ENCODE results near the gene DYNLT2.

The DYNLT2 gene, protein sequence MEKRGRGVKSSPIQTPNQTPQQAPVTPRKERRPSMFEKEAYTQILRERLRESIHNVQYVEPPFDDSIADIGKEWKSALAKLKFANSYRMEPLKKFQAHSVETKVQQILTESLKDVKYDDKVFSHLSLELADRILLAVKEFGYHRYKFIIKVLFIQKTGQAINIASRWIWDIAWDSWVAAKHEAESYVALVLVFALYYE

DNA sequence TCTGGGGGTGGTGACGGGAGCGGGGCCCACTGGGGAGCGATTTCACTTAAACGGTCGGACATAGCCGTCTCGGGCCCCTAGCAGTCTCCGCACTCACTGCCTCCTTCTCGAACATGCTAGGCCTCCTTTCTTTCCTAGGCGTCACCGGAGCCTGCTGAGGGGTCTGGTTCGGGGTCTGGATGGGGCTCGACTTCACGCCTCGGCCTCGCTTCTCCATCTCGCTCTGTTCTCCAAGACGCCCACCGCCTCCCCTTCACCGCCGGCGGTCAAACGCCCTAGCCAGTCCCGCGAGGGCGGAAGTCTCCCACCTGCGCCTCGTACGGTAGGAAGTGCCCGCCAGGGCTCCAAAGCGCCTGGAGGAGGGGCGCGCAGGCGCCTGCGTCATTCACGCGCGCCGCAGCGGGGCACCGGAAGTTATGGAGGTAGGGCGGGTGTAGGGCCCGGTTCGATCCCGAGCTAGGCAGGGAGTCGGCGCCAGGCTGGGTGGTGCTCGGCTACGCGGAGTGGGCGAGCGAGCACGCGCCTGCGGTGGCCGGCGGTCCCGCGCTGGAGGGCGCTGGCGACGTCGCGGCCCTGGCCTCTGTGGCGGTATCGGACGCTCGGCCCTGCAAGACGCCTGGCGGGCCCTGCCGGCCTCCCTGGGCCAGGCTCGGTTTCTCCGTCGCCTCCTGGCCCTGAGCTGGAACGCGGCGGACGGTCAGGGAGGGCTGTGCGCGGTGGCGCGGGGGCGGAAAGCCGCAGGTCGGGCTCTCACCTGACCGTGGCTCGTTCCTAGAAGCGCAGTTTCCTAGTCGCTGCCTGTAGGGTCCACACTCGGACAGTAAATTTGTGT is at the start of gene DYNLT2, which contains the start of gene ERMARD:
TSS of gene DYNLT2 (minus strand) at position 331 of the 832 bp plus-strand sequence. CDS start at position 217, 114 bp downstream.
TSS of gene ERMARD (plus strand) at position 381 of the 832 bp plus-strand sequence. CDS start at position 417, 36 bp downstream.
- peak; percentile 88 for DNase-seq

DNA sequence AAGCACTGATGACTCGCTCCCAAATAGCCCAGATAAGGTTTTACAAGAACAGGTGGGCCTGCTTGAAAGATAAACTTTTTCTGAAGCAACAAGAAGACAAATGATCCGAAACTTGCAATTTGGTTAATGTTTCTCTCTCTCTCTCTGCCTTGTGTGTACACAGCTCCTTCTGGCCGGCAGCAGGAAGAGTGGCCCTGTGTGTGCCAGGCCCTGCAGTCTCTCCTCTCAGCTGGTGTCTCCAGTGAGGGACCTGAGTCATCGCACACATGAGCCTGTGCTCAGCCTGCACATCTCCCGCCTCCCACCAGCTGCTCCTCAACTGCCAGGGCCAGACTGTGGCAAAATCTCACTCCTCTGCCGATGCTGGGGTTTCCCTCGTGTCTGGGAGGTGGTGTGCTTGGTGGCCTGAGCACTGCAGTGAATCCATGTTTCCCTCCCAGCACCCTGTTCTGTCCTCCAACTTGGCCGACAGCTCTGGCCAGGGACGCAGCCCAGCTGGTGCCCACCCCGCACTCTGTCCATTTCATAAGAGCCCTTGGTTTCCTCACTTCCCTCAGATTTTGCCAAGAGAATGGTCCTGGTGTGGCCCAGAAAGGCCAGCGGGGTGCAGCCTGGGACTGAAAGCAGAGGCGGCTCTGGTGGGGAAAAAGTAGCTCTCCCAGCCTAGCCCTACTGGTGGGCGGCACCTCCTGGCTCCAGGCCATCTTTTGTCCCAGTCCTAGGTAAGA is 49.5 kb upstream of the DYNLT2 start:
- DNase-seq: no peak

DNA sequence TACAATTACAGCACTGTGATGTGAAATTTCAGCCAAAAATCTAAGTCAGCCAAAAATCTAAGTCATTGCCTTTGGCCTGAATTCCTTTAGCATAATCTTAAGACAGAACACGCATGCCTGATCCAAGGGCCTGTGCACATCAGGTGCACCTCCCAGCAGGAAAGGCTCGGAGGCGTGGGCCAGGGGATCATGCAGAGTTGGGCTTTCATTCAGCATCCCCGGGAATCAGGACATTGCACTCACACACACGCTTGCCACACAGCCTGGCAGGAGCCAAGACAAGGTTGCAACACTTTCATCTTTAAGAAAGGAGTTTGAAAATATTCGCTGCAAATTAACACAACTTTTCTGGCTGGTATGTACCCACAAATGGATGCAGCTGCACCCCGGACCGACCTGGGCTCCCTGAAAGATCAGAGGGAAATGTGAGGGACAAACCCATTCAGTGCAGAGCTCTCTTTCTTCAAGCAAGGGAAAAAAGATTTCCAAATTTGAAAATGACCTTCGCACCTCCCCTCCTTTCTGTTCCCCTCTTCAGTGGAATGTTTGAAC is 48.8 kb upstream of the DYNLT2 start:
- no peak for DNase-seq

DNA sequence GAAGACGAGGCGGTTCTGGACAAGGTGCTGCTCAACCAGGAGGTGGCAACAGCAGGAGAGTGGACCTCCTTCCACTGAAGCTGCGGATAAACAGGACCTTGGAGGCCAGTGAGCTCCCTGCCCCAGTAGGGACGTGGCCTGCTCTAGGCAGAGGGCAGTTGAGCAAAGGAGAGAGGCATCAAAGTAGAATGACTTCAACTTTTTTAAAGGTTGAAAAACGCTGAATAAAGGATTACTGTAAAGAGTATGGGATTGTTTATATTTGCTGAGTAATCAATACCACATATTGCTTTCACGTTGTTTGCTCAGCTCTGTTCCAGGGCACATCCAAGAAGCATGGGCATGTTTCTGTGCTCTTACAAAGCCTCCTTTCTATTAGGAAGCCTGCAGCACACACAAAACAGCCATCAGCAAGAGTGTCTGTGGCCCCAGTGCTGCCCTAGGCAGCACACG is 48.1 kb upstream of the DYNLT2 start:
- no peak for DNase-seq

DNA sequence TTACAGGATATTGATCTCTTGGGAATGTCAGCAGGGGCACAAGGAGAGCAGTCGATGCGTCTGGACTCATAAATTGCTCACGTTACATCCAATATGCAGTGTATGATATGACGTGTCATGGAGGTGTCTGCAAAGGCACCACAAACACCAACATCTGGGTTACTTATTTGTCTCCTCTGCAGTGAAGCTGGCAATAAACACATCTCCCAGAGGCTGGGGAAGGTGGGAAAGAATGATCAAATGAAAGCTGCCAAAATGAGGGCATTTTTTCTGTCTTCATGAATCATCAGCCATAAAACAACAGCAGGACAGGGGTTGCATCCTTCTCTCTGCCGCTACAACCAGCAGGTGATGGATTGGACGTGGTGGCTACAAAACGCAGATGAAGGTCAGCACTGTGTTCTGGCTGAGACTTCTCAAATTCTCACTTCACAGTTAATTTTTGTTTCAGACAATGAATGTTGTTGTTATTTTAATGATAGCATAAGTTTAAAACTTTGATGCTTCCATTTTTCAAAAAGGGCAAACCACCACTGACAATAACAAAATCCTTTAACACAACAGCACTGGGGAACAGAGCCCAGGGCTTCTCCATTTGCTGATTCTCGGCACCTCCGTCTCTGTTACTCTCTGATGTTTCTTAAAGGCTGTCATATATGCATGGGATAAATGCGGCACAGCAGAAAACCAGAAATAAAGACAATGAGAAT is 47.5 kb upstream of the DYNLT2 start:
- no peak for DNase-seq

DNA sequence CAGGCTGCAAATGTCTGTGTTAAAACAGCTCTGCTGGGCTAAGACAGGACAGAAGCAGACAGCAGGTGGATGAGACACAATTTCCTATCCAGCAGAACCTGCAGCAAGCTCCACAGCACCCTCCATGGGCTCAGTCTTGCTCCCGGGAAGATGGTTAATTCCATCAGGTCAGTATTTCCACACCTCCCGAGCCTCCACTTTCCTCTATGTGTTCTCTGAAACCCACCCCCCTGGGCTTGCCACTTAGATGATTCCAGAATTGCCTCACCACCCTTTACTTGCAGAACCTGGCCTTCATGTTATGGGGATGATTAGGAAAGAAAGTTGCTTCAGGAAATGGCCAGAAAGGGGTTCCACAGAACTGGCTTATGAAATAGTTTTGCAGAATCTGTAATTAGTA is 43.8 kb upstream of the DYNLT2 start:
- no peak for DNase-seq

DNA sequence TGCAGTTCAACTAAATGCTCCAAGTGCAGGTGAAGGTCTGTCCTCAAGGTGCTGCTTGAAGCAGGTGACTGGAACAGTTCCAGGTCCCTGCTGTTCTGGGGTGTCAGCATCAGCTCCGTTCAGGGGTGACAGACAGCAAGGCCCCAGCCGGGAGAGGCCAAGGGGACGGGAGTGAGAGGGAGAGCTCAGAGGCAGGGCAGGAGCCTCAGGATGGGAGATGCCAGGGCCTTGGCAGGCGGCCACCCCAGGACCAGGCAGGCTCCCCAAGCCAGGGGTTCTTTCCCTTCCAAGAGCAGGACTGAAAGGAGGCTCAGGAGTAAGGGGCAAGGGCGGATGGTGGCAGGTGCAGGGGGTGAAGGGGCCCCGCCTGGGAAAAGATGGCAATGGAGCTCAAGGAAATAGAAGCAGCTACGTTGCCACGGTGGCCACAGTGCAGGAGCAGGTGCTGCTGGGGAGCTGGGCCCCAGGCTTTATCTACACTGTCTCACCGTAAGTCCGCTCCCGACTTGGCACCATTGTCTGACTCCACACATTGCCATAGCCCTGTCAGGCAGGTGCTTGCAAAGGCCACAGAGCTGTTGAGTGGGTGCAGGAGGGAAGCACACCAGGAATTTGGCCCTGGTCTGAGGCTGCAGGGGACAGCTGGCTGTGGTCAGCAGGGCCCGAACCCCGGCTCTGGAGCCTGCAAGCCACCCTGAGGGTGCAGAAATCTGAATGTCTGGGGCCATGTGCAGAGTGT is 43.1 kb upstream of the DYNLT2 start:
- no peak for DNase-seq

DNA sequence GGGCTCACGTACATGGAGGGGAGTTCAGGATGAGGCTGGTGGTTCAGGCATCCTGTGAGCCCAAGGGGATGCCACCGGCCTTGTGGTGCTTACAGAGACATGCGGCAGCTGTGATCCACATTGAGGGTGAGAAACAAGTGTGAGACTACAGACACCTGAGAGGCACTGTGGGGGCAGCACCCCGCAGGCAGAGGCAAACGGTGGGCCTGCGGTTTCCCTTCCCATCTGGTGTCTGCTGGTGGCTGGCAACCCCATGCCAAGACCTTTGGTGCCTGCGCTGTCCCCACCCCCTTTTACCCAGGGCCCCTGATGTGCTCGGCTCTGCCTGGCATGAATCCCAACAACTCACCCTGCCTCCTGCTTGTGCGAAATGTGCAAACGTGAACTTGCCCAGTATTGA is 42.0 kb upstream of the DYNLT2 start:
- DNase-seq: no peak

DNA sequence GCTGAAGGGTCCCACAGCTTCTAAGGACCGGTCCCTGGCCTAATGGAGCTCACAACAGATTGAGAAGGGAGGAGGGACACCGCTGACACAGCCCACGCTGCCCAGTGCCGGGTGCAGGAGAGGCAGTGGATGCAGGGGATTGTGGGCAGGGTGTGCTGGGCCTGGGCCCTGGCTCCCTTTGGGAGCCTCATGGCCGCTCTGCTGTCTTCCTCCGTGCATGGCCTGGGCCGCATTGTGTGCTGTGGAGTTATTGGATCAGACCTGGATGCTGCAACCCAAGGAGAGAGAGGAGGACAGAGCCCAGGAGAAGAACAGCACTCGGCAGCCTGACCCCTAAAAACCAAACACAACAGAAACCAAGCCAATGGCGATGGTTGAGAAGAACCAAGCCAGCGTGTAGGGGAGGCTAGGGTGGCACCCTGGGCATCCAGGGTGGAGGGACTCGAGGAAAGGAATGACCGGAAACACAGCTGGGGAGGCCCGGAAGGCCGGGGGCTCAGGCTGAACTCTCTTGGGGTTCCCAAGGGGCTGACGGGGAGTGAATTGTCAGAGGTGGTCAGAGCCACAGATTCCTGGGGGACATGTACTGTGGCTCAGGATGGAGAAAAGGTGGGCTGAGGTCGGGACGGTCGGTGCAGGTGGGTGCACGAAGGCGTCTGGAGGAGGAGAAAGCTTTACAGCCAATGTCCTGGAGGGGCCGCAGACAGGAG is 41.1 kb upstream of the DYNLT2 start:
- DNase-seq: no peak

DNA sequence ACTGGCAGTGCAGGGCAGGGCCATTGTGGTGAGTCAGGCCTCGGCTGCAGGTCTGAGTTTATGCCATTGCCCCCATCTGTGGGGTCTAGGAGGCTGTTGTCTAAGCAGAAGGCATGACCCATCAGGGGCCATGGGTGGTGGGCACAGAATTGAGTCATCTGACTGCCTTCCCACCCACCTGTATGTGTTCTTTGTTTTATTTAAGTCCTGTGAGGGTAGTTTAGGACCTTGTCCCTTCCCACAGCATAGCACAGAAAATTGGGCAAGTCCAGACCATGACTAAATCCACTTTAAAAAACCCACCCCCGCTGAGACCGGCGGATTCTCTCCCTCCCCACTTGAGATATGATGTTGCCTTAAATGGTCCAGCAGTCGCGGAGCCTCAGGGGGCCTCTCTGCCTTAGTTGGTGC is 40.4 kb upstream of the DYNLT2 start:
- DNase-seq: no peak

DNA sequence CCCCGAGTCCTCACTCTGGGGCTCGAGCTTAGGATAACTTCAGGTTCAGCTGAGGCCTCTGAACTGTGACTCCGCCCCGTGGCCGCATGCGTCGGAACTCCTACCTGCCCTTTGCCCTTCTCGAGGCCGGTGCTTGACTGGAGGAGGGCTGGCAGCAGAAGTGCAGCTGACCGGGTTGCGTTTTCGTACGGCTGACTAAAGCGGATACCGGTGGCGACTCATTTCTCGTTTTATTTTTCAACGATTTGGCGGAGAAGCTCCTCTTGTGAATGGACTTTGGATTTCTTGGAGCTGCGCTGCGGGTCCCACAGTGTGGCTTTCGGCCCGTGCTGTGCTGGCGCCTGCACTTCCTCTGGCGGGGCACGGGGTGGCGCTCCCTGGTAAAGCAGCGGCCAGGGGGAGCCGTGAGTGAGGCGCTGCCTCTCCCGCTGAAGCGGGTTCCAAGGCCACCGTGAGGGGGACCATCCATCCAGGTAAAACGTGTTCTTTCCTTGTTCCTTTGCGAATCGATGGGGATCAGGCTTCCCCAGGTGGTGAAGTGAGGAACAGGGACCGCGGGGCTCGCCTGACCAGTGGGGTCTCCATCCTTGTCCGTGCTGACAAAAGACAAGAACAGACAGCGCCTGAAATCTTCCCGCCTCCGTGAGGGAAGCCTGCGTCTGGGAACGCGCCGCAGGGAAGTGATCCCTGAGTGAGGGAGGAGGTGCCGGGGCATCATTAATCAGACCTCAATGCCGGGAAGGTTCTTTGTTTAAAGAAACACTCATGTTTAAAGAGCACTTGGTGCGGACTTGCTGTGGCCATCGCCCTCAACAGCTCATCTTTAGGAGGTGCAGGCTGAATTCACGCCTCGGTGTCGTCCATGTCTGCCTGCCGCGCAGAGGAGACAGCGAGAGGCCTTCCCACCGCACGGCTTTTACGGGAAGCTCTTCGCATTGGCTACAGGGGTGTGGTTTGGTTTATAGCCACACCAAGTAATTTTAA is 38.9 kb upstream of the DYNLT2 start:
- peak; percentile 58 for DNase-seq

DNA sequence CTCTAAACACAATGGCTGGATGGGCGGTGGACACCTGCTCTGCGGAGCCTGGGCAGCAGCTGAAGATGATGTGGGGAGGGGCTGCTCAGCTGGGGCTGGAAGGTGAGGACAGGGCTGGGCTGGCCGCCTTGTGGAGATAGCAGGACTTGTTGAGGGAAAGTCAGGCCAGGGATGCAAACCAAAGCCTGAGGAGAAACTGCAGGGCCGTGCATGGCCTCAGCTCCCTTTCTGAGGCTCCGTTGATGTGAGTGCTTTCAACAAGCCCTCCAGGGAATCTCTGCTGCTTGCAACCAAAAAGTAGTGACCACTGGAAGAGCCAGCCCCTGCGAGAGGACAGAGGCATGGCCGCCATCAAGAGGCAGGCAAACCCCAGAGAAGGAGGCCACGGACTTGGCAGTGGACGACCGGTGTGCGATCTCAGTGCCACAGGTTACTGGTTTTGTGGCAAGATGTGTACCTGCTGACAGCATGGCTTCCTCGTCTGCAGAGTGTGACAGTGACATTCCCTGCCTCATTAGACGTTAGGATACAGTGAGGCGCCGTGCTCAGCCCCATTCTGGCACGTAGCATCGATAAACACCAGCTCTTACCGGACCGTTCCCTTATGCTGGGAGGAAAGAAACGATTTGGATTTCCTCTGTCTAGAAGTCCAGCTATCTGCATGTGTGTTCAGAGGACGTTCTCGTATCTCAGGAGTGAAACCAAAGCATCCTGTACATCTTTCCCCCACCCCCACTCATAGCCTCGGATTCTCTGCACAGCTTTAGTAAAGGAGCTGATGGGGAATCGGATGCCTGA is 38.0 kb upstream of the DYNLT2 start:
- DNase-seq: no peak

DNA sequence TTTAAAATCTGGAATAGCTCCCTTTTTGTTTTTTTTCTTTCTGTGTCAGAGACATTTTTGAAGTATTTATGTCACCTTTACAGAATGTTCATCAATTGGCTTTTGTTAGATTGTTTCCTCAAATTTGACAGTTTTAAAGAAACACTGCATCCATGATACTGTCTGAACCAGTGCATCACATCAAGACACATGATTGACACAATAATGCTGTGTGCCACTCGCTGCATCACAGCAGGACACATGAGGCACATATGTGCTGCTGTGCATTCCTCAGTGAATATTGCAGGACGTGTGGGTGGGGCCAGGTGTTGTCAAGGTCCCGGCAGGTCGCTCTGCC is 37.4 kb upstream of the DYNLT2 start:
- no peak for DNase-seq

DNA sequence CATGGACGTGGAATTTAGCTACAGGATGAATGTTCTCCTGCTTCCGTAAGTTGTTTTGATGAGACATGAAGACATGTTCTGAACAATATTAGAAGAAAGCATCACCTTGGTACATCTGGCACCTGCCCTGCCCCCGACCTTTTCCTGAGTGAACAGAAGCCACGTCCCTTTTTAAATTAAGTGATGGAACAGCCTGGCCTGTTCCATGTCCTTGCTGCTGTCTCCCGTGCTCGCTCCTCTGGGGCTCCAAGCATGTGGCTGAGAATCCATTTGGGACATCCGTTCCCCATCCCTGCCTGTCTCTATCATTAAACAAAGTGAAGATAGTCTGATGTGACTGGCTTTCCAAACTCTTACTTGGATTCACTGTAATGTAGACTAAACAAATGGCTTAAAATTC is 36.4 kb upstream of the DYNLT2 start:
- DNase-seq: no peak

DNA sequence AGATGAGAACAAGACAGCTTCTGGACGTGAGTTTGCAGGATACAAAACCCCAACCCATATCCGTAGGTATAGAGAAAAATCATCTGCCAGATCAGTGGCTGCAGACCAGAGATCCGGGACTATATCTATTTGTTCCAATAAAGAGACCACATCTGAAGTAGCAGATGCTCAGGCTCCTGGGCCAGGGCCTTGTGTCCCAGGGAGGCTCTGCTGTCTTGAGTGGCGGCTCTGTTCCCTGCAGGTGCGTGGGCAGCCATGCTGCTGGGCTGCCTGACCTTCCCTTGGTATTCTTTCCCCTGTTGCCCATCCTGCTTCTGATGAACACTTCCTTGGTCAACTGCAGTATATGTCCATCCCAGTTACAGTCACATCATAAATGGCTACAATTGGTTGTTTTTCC is 35.0 kb upstream of the DYNLT2 start:
- no peak for DNase-seq

DNA sequence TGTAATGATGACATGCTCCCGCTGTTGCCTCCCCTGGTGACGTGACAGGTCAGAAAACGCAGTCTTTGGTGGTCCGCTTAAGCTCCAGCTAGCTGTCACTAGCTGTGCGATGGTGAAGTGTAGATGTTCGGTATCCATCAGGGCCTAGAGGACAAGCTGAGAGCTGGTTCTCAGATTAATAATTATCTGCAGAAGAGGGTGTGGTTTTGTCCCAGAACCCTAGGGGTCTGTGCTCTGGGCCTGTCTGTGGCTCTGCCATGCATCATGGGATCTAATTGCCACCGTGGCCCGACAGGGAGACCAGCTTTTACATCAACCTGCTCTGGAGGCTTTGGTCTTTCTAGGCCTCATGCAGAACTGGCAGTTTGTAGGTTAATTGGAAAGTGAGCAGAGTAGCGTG is 34.2 kb upstream of the DYNLT2 start:
- no peak for DNase-seq

DNA sequence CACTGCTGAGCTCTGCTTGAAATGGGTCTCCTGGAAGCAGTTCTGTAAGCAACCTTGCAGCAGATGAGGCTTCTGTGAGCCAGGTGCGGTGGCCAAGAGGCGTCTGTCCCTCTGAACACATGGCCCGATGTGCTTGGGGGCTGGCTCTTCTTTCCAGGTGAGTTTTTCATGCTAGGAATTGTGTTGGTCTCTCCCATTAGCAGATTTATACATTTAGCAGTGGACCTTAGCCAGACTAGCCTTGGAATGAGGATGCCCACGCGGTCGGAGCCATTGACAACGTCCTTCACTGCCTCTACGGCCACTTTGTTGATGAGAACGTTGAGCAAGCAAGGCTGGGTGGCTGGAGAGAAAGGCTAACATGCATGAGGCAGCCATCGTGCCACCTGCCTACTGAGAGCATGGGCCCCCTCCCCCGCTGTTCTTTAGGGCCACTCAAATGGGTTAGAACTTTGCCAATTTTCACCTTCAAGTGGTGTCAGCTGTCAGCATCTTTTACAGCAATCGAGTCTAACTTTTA is 33.5 kb upstream of the DYNLT2 start:
- no peak for DNase-seq

DNA sequence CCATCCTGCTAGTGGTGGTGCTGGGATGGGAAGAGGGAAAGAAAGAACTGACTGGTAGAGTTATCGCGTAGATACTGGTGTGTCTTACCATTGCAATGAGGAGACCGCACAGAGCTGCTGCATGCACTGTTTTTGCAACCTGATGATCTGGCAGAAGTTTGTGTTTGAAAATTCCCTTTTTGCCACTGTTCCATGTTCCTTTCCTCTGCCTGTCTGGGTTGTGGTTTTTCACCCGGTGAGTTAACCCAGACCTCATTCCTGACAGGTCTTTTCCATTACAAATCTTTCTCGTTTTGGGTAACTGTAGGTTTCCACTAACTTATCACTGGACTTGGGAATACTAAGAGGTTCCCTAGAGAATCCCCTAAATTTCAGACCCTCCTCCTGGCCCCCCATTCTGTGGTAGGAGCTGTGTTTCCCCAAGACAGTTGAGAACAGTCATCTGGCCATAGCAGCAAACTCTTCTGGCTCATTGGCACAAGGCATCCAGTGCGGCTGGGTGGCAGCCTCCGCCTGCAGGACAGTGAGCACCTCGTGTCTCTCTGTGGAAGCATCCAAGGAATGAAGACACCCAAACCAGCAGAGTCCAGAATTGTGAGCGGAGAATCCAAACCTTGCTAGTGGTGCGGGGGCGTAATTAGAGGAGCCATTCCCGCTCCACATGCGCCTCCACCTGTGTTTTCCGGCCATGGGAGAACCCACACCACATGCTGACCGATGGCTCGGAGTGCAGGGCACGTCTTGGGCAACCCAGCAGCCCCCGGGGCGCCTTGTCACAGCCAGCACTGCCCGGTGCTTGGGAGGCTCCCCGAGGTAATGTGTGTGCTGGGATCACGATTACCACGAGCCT is 32.8 kb upstream of the DYNLT2 start:
- no peak for DNase-seq

Measured in T1000 (cell line).